Left cardiac atrium (tissue), 4 donors: ENCODE results near the gene GJD2. TPM values are rescaled to one million over a fixed set of nuclear protein-coding genes. Genes with fewer than 3 reads are reported as not detected.

ENCODE experiments used
- ATAC-seq, 2 donors: fragments of 200-7000 bp; cut with Tn5 transposase; one replicate each; pipeline ENCODE4 v1.9.1; 2020; ENCODE audit warnings: mild to moderate bottlenecking in 2 of 2, moderate library complexity in 2 of 2
- DNase-seq: peaks from one replicate; pipeline ENCODE4 v3.0.0-alpha.2; 2020
- intact Hi-C, 2 donors: fragments of 100-400 bp; cut with DNase I; formaldehyde crosslinking; loops; one replicate each; pipeline versions ENCODE4 v1.14.1 to v1.15.1; 2022 to 2023
- total RNA-seq, 2 donors: library from RNA; stranded (reverse); fragmentation: NEBNext Ultra II Directional; extraction: Animal tissue kit (Norgen Biotek cat#: 25700); gene quantifications; one replicate each; pipeline ENCODE4 v1.2.1, GENCODE V29; 2021
- donor health status: DM: no; HTN: yes; CAD: no.
- donor health status: DM: no; HTN: yes; CAD: no; lungs with severe emphysema.
- donor health status: DM: yes; HTN: yes; CAD: no.
- donor health status: Dilated cardiomyopathy.

GJD2 gene
- total RNA-seq, 2 donors from 2014 or later = 4.9 to 19.2 TPM

GRCh38 chr15:34730701-34731100 is 24.1 kb downstream of the GJD2 start:
- no peak for ATAC-seq

GRCh38 chr15:34729886-34730285 is 24.9 kb downstream of the GJD2 start:
- no peak for DNase-seq
- intact Hi-C loops = no loop called here
- ATAC-seq = no peak

More at GRCh38 chr15:34730701-34731100, 24.1 kb downstream of the GJD2 start:
- no peak for DNase-seq
- intact Hi-C loops = no loop called here

GRCh38 chr15:34729056-34729455 is 25.7 kb downstream of the GJD2 start:
- ATAC-seq (no peak), DNase-seq (no peak)
- intact Hi-C loops = no loop called here

- ATAC-seq = no peak
- DNase-seq = no peak
- intact Hi-C loops = no loop called here
These were observed 28.2 kb downstream of the GJD2 start for GRCh38 chr15:34726406-34727100.

- intact Hi-C loops = no loop called here
- no peak for ATAC-seq
These were observed 29.2 kb downstream of the GJD2 start for GRCh38 chr15:34725556-34725955.

GRCh38 chr15:34724481-34724880 is 30.3 kb downstream of the GJD2 start:
- intact Hi-C loops = no loop called here
- DNase-seq = no peak
- ATAC-seq = no peak

More at GRCh38 chr15:34725556-34725955, 29.2 kb downstream of the GJD2 start:
- DNase-seq = no peak

- DNase-seq = peak; percentile 29
These were observed 32.4 kb downstream of the GJD2 start for GRCh38 chr15:34722439-34722836.

GRCh38 chr15:34721802-34722438 is 32.9 kb downstream of the GJD2 start:
- DNase-seq (peak; percentile 84), ATAC-seq (peak; percentile 93 to 94)
- intact Hi-C loops = no loop called here

More at GRCh38 chr15:34722439-34722836, 32.4 kb downstream of the GJD2 start:
- intact Hi-C loops = no loop called here
- ATAC-seq = peak; percentile 34 to 78

- no peak for ATAC-seq
- intact Hi-C loops = no loop called here
- DNase-seq = no peak
These were observed 33.5 kb downstream of the GJD2 start for GRCh38 chr15:34721157-34721801.

- intact Hi-C loops = loop anchor here in 1 of 2 donors (5.0 kb wide), 1 partner anchor 78 kb away; the partner anchor contains the start of gene ACTC1
- DNase-seq = no peak
- ATAC-seq = no peak
These were observed 35.1 kb downstream of the GJD2 start for GRCh38 chr15:34719695-34720094.

GRCh38 chr15:34718681-34719665 is 35.8 kb downstream of the GJD2 start:
- DNase-seq = no peak
- intact Hi-C loops = loop anchor here in 1 of 2 donors (5.0 kb wide), 1 partner anchor 78 kb away; the partner anchor contains the start of gene ACTC1
- no peak for ATAC-seq

- DNase-seq (no peak), ATAC-seq (no peak)
- intact Hi-C loops = loop anchor here in 1 of 2 donors (5.0 kb wide), 1 partner anchor 80 kb away; the partner anchor contains the start of gene ACTC1
These were observed 37.1 kb downstream of the GJD2 start for GRCh38 chr15:34717729-34718128.

- ATAC-seq (peak; percentile 75 to 88), DNase-seq (peak; percentile 62)
- intact Hi-C loops = loop anchor here in 1 of 2 donors (5.0 kb wide), 1 partner anchor 81 kb away; the partner anchor contains the start of gene ACTC1
These were observed 38.7 kb downstream of the GJD2 start for GRCh38 chr15:34716111-34716510.

- ATAC-seq (no peak), DNase-seq (no peak)
- intact Hi-C loops = loop anchor here in 1 of 2 donors (5.0 kb wide), 2 partner anchors 83 to 188 kb away; partner anchors contain the start of gene ACTC1
These were observed 40.2 kb downstream of the GJD2 start for GRCh38 chr15:34714476-34715121.

GRCh38 chr15:34713635-34714034 is 41.2 kb downstream of the GJD2 start:
- DNase-seq = no peak
- intact Hi-C loops = loop anchor here in 1 of 2 donors (5.0 kb wide), 1 partner anchor 189 kb away; no protein-coding TSS in a partner anchor
- ATAC-seq = no peak

GRCh38 chr15:34709866-34710265 is 44.9 kb downstream of the GJD2 start:
- no peak for ATAC-seq
- intact Hi-C loops = loop anchor here (2.0 to 10.0 kb wide), 3 partner anchors 192 to 215 kb away; no protein-coding TSS in a partner anchor

GRCh38 chr15:34708422-34708821 is 46.4 kb downstream of the GJD2 start:
- intact Hi-C loops = loop anchor here (2.0 to 10.0 kb wide), 2 partner anchors 212 to 216 kb away; no protein-coding TSS in a partner anchor
- no peak for DNase-seq
- peak; percentile 77 to 83 for ATAC-seq

More at GRCh38 chr15:34709866-34710265, 44.9 kb downstream of the GJD2 start:
- DNase-seq = no peak

- no peak for ATAC-seq
- intact Hi-C loops = loop anchor here in 1 of 2 donors (10.0 kb wide), 1 partner anchor 223 kb away; no protein-coding TSS in a partner anchor
- DNase-seq = no peak
These were observed 53.3 kb downstream of the GJD2 start for GRCh38 chr15:34701536-34701935.
